ENCODE results near the gene GPR161.
"Not testable (repeated sequence)": the region's sequence is repeated elsewhere in the genome, so short reads cannot be mapped to it uniquely, and the experiment has no call there.

GPR161 gene

GRCh38 chr1:168163670-168164069 is 26.9 kb upstream of the GPR161 start:
- TF ChIP-seq CTCF (IDR thresholded peaks at IDR 0.05; ENCODE audit: insufficient read depth, low read length, missing control alignments), result no peak
- DNase-seq (ENCODE audit: low read depth, low spot score), result no peak
- CTCF ChIA-PET, result interaction anchor here (1.0 to 2.2 kb wide), 2 partner anchors 17 to 18 kb away, joined by 3 to 9 read pairs; no protein-coding TSS in a partner anchor
- POLR2A ChIA-PET, result no interaction called here
- H3K4me3 ChIP-seq (ENCODE audit: low read depth, low read length), result no peak overlapping the region

- ChIA-PET CTCF (interaction anchor here (1.1 to 3.9 kb wide), 5 partner anchors 8 to 79 kb away, joined by 3 to 26 read pairs (median 5); no protein-coding TSS in a partner anchor), POLR2A (interaction anchor here (0.6 kb wide), 1 partner anchor 1286 kb away, joined by 4 read pairs; no protein-coding TSS in a partner anchor)
- TF ChIP-seq CTCF (IDR thresholded peaks at IDR 0.05; ENCODE audit: insufficient read depth, low read length, missing control alignments), result no peak
- no peak for DNase-seq (ENCODE audit: low read depth, low spot score)
- H3K4me3 ChIP-seq (ENCODE audit: low read depth, low read length), result no peak overlapping the region
These were observed 24.7 kb upstream of the GPR161 start for GRCh38 chr1:168161459-168161858.

GRCh38 chr1:168159979-168160378 is 23.2 kb upstream of the GPR161 start:
- no peak overlapping the region for H3K4me3 ChIP-seq (ENCODE audit: low read depth, low read length)
- no peak for DNase-seq (ENCODE audit: low read depth, low spot score)
- TF ChIP-seq CTCF (IDR thresholded peaks at IDR 0.05; ENCODE audit: insufficient read depth, low read length, missing control alignments), result no peak
- CTCF ChIA-PET, result interaction anchor here (1.2 to 3.9 kb wide), 5 partner anchors 13 to 78 kb away, joined by 3 to 26 read pairs (median 6); no protein-coding TSS in a partner anchor
- POLR2A ChIA-PET, result interaction anchor here (0.6 kb wide), 1 partner anchor 438 kb away, joined by 3 read pairs; the partner anchor contains the start of gene MPZL1

- no peak for DNase-seq (ENCODE audit: low read depth, low spot score)
- no peak for TF ChIP-seq CTCF (IDR thresholded peaks at IDR 0.05; ENCODE audit: insufficient read depth, low read length, missing control alignments)
- ChIA-PET CTCF (interaction anchor here (0.9 to 3.9 kb wide), 2 partner anchors 14 to 74 kb away, joined by 3 to 26 read pairs; no protein-coding TSS in a partner anchor), POLR2A (no interaction called here)
- H3K4me3 ChIP-seq (ENCODE audit: low read depth, low read length), result no peak overlapping the region
These were observed 22.5 kb upstream of the GPR161 start for GRCh38 chr1:168159251-168159650.

GRCh38 chr1:168157638-168158037 is 20.9 kb upstream of the GPR161 start:
- no peak overlapping the region for H3K4me3 ChIP-seq (ENCODE audit: low read depth, low read length)
- no peak for TF ChIP-seq CTCF (IDR thresholded peaks at IDR 0.05; ENCODE audit: insufficient read depth, low read length, missing control alignments)
- ChIA-PET POLR2A (no interaction called here), CTCF (interaction anchor here (3.2 kb wide), 1 partner anchor 11 kb away, joined by 17 read pairs; no protein-coding TSS in a partner anchor)
- DNase-seq (ENCODE audit: low read depth, low spot score), result no peak

GRCh38 chr1:168155910-168156309 is 19.2 kb upstream of the GPR161 start:
- TF ChIP-seq CTCF (IDR thresholded peaks at IDR 0.05; ENCODE audit: insufficient read depth, low read length, missing control alignments), result no peak
- ChIA-PET POLR2A (no interaction called here), CTCF (interaction anchor here (3.2 kb wide), 1 partner anchor 9 kb away, joined by 17 read pairs; no protein-coding TSS in a partner anchor)
- no peak for DNase-seq (ENCODE audit: low read depth, low spot score)
- no peak overlapping the region for H3K4me3 ChIP-seq (ENCODE audit: low read depth, low read length)

- H3K4me3 ChIP-seq (ENCODE audit: low read depth, low read length); POLR2A ChIA-PET; DNase-seq (ENCODE audit: low read depth, low spot score): not testable (repeated sequence)
- CTCF ChIA-PET, result interaction anchor here (2.3 kb wide), 1 partner anchor 10 kb away, joined by 16 read pairs; no protein-coding TSS in a partner anchor
These were observed 18.0 kb upstream of the GPR161 start for GRCh38 chr1:168154707-168155106.
